ENCODE results near the gene ERCC6L2. TPM values are rescaled to one million over a fixed set of nuclear protein-coding genes. Genes with fewer than 3 reads are reported as not detected.

ERCC6L2 gene
- polyA plus RNA-seq, 1 donor from 2014 or later = 72.6 TPM

Small RNAs within 50 kb of the gene (small RNA-seq; reads per million reads assigned to genes)
- 0.03 to 0.16 (median 0.06) reads per million in 3 experiments for gene RNA5SP289
- 0 to 6.5 (median 0.32) reads per million in 3 experiments for gene RNU2-46P

All from neural cell (in vitro differentiated cells).